A673 (cell line): ENCODE results near the gene FXYD4. TPM values are rescaled to one million over a fixed set of nuclear protein-coding genes. Genes with fewer than 3 reads are reported as not detected.

Experiments
- BruUV-seq: library from RNA; stranded (reverse); fragments of 400-500 nt; replicated peaks from 2 replicates; lab custom pipeline; 2021; lab: Mats Ljungman, UMichigan
- CTCF ChIA-PET: fragments of 300-600 bp; sonication (Branson Sonifier 250); formaldehyde crosslinking; loops from one replicate; lab custom pipeline; 2022; ENCODE audit warnings: antibody characterized with exemption; lab: Charles Lee
- POLR2A ChIA-PET: fragments of 300-600 bp; sonication (Branson Sonifier 250); formaldehyde crosslinking; loops from one replicate; lab custom pipeline; 2022; ENCODE audit warnings: antibody characterized with exemption; ENCODE audit not compliant: low non-redundant PET; lab: Charles Lee
- DNase-seq: peaks from one replicate; pipeline ENCODE4 v3.0.0-alpha.2; 2015; ENCODE audit warnings: low spot score
- H3K27ac ChIP-seq: fragments of 200-600 bp; sonication (generic); 2 replicates; pipeline ENCODE4 v1.5.1; 2016; ENCODE audit warnings: mixed run types, low read depth, mild to moderate bottlenecking, mixed read lengths, antibody characterized with exemption, low read length; ENCODE audit not compliant: poor library complexity, severe bottlenecking
- H3K27me3 ChIP-seq: fragments of 200-600 bp; sonication (generic); replicated peaks from 2 replicates; pipeline ENCODE4 v1.6.1; 2017; ENCODE audit warnings: mixed run types, low read depth, mild to moderate bottlenecking, mixed read lengths, antibody characterized with exemption, low read length; ENCODE audit not compliant: insufficient read depth, poor library complexity
- H3K36me3 ChIP-seq: fragments of 200-600 bp; sonication (generic); 2 replicates; pipeline ENCODE4 v1.6.1; 2016; ENCODE audit warnings: mixed run types, mild to moderate bottlenecking, mixed read lengths, antibody characterized with exemption, low read length; ENCODE audit not compliant: insufficient read depth, poor library complexity, severe bottlenecking
- H3K4me1 ChIP-seq: fragments of 200-600 bp; sonication (generic); 2 replicates; pipeline ENCODE4 v1.6.1; 2017; ENCODE audit warnings: mixed run types, mild to moderate bottlenecking, mixed read lengths, antibody characterized with exemption, low read length; ENCODE audit not compliant: insufficient read depth, poor library complexity, severe bottlenecking
- H3K4me3 ChIP-seq: fragments of 200-600 bp; sonication (generic); 2 replicates; pipeline ENCODE4 v1.5.1; 2016; ENCODE audit warnings: low read depth, mixed run types, mild to moderate bottlenecking, mixed read lengths, low read length; ENCODE audit not compliant: poor library complexity, severe bottlenecking
- H3K9me3 ChIP-seq: fragments of 200-600 bp; sonication (generic); 2 replicates; pipeline ENCODE4 v1.6.1; 2016; ENCODE audit warnings: mixed run types, low read depth, mild to moderate bottlenecking, mixed read lengths, antibody characterized with exemption, low read length; ENCODE audit not compliant: poor library complexity, severe bottlenecking
- EZH2 ChIP-seq: fragments of 200-600 bp; sonication (generic); IDR thresholded peaks from 2 replicates; pipeline ENCODE4 v1.6.1; 2017; ENCODE audit warnings: borderline replicate concordance, low read depth, mild to moderate bottlenecking, mixed read lengths, antibody characterized with exemption, low read length; ENCODE audit not compliant: poor library complexity, severe bottlenecking
- intact Hi-C: fragments of 100-400 bp; cut with micrococcal nuclease; formaldehyde crosslinking; loops from one replicate; pipeline ENCODE4 v1.10.0; 2022; ENCODE audit not compliant: unreplicated experiment
- total RNA-seq: library from RNA; stranded (reverse); gene quantifications from 2 replicates; pipeline ENCODE4 v1.2.3, GENCODE V29; 2021
- TF ChIP-seq, protein P1 (sequence below): fragments of 300-800, 200-600 bp; sonication (generic); conservative IDR thresholded peaks from 2 replicates; pipeline ENCODE4 v1.5.1; 2017; ENCODE audit warnings: low read depth, mild to moderate bottlenecking, antibody characterized with exemption, low read length, moderate library complexity, mixed read lengths

Gene FXYD4
- total RNA-seq, 1 experiment from 2014 or later, result not detected

DNA sequence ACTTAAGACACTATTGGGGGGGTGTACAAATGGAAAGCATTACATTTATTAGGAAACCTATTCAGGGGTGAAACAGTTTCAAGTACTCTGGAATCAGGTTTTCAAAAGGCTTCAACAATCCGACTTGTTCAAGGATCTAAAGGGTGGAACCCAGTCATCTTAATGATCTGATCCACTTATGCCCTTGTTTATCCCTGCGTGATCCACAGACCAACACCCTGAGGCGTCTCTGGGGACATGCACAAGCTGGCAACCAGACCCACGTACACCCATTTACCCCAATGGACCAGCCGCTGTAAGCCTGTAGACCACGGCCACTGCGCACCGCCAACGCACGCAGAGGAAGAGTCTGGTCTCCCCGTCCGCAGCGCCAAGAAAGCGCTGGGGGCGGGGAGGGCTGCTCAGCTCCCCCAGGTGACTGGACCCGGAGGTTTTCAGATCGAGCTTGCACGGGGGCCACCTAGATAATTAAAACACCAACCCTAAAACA is 24.2 kb downstream of the FXYD4 start:
- Histone ChIP-seq H3K27ac (peak overlapping the region; percentile 91), H3K9me3 (no peaks in the 10 kb centered on the region), H3K27me3 (no peaks in the 10 kb centered on the region), H3K36me3 (peaks cover 58% of the 10 kb centered on the region), H3K4me3 (peak overlapping the region; percentile 53), H3K4me1 (peaks cover 26% of the 10 kb centered on the region)
- ChIA-PET CTCF (no interaction called here), POLR2A (interaction anchor here (0.6 kb wide), 1 partner anchor 40 kb away, joined by 9 read pairs; no protein-coding TSS in a partner anchor)
- intact Hi-C loops, result no loop called here
- peak; percentile 55 for DNase-seq
- no peak for TF ChIP-seq EZH2
- TF ChIP-seq, protein P1, sequence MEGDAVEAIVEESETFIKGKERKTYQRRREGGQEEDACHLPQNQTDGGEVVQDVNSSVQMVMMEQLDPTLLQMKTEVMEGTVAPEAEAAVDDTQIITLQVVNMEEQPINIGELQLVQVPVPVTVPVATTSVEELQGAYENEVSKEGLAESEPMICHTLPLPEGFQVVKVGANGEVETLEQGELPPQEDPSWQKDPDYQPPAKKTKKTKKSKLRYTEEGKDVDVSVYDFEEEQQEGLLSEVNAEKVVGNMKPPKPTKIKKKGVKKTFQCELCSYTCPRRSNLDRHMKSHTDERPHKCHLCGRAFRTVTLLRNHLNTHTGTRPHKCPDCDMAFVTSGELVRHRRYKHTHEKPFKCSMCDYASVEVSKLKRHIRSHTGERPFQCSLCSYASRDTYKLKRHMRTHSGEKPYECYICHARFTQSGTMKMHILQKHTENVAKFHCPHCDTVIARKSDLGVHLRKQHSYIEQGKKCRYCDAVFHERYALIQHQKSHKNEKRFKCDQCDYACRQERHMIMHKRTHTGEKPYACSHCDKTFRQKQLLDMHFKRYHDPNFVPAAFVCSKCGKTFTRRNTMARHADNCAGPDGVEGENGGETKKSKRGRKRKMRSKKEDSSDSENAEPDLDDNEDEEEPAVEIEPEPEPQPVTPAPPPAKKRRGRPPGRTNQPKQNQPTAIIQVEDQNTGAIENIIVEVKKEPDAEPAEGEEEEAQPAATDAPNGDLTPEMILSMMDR, result no peak
- BruUV-seq, result no TSS peak

DNA sequence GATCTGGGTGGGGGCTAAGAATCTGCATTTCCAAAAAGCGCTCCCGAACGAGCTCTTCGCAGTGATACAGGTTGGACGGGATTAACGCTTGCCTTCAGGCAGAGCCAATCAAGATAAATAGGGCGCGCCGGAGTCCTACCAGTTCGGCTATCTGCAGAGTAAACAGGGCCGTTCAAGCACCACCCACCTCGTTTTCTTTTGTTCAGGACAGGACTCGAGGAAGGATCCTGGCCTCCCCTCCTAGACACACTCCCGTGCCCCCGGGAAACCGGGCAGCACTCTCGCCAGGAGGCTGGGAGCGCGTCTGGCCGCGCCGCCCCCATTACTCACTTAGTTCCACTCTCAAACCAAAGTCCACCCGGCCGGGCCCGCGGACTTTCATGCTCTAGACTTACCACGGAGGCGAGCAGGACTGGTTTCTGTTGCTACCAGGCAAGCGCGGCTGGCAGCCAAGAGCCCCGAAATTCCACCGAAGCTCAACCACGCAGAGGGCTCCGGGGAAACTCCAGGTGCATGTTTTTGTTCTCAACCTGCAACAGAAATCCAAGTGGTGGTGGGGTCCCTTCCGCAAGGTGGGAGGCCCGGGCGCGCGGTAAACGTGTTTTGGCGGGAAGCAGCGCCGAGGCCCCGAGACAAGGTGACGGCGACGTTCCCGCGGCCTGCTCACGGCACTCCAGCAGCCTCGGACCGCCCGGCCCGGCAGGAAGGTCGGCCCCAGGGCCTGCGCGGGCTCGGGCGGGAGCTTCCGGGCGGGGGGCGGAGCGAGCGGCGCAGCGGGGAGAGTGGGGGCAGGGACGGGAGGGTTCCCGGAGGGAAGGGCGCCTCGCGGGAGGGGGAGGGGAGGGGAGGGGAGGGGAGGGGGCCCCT is 24.9 kb downstream of the FXYD4 start:
- no peak for TF ChIP-seq EZH2
- TF ChIP-seq, protein P1, result no peak
- Histone ChIP-seq H3K27me3 (no peaks in the 10 kb centered on the region), H3K36me3 (peaks cover 51% of the 10 kb centered on the region), H3K27ac (peak overlapping the region; percentile 91), H3K9me3 (no peaks in the 10 kb centered on the region), H3K4me1 (peaks cover 31% of the 10 kb centered on the region), H3K4me3 (peak overlapping the region; percentile 53)
- ChIA-PET CTCF (no interaction called here), POLR2A (interaction anchor here (0.6 to 0.8 kb wide), 3 partner anchors 9 to 40 kb away, joined by 3 to 9 read pairs (median 6); no protein-coding TSS in a partner anchor)
- DNase-seq, result peak; percentile 82
- intact Hi-C loops, result no loop called here
- BruUV-seq, result no TSS peak

DNA sequence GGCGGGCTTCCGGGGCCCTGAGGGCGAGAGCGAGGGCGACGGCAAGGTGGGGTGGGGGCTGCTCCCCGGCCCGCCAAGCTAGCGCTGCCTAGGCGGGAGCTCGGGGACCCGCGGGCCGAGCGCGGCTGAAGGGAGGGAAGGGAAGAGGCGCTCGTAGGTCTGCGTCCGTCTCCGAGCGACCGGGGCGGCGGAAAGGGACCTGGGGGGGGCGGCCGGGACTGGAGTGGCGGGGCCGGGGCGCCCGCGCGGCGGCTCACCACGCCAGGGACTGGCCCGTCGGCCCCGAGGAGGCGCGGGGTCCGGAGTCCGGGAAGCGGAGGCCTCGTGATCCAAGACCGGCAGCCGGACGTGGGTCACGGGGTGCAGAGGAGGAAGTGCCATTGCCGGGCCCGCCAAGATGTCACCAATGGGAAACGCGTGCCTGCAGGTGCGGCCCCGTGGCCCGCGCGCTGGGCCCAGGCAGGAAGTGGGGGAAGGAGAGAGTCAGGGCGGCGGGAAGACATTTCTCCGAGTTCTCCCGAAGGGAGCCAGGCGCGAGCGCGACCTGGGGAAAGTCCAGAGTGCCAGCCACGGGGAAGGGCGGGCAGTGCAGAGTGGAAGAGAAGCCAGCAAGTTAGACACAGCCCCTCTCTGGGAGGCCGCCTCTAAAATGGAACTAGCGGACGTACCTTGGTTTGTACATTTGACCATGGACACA is 25.6 kb downstream of the FXYD4 start:
- POLR2A ChIA-PET, result interaction anchor here (0.6 to 0.8 kb wide), 2 partner anchors 9 to 11 kb away, joined by 3 to 6 read pairs; no protein-coding TSS in a partner anchor
- peak overlapping the region; percentile 91 for H3K27ac ChIP-seq
- no peaks in the 10 kb centered on the region for H3K27me3 ChIP-seq
- peaks cover 39% of the 10 kb centered on the region for H3K4me1 ChIP-seq
- TF ChIP-seq, protein P1, result no peak
- peak; percentile 86 for DNase-seq
- CTCF ChIA-PET, result no interaction called here
- H3K36me3 ChIP-seq, result peaks cover 43% of the 10 kb centered on the region
- H3K9me3 ChIP-seq, result no peaks in the 10 kb centered on the region
- no TSS peak for BruUV-seq
- H3K4me3 ChIP-seq, result peak overlapping the region; percentile 53
- intact Hi-C loops, result loop anchor here (1.0 kb wide), 1 partner anchor 9 kb away; no protein-coding TSS in a partner anchor
